Ovary (tissue), 9 donors: ENCODE data around the gene SLC50A1. TPM values are rescaled to one million over a fixed set of nuclear protein-coding genes. Genes with fewer than 3 reads are reported as not detected.
A peak's percentile ranks its signal among the peaks of the same experiment; 100 is the strongest.

Source experiments
- DNase-seq, 5 donors: peaks; one replicate each; pipeline ENCODE4 v3.0.0-alpha.2; 2019 to 2020
- H3K27ac ChIP-seq, 2 donors: fragments of 200-600 bp; one replicate each; pipeline versions ENCODE4 v1.5.1 to v1.8.0; 2019 to 2022
- H3K27me3 ChIP-seq: fragments of 200-600 bp; one replicate; pipeline ENCODE4 v1.8.0; 2022
- H3K36me3 ChIP-seq: fragments of 200-600 bp; sonication (generic); one replicate; pipeline ENCODE4 v1.5.1; 2019
- H3K4me1 ChIP-seq: one replicate; pipeline ENCODE4 v1.8.1; 2013; ENCODE audit warnings: mild to moderate bottlenecking, moderate library complexity; ENCODE audit not compliant: insufficient read depth
- H3K4me3 ChIP-seq: fragments of 200-600 bp; sonication (generic); one replicate; pipeline ENCODE4 v1.5.1; 2017
- H3K9me3 ChIP-seq, 2 donors: fragments of 200-600 bp in 1 of 2; sonication (generic) in 1 of 2; one replicate each; pipeline versions ENCODE4 v1.5.1 to v1.8.1; 2013 to 2019; ENCODE audit warnings: mild to moderate bottlenecking in 1 of 2, moderate library complexity in 1 of 2
- CTCF ChIP-seq, 3 donors: fragments of 450-650 bp in 2 of 3; fragments of 200-600 bp in 1 of 3; IDR thresholded peaks; one replicate each; pipeline versions ENCODE4 v1.5.1 to v1.8.0; 2016 to 2022; ENCODE audit warnings: antibody characterized with exemption in 3 of 3, mild to moderate bottlenecking in 1 of 3
- EP300 ChIP-seq: sonication (generic); formaldehyde crosslinking; IDR thresholded peaks from one replicate; pipeline ENCODE4 v1.6.1; 2017; ENCODE audit warnings: antibody characterized with exemption
- POLR2A ChIP-seq: fragments of 450-650 bp; IDR thresholded peaks from one replicate; pipeline ENCODE4 v1.6.1; 2017; ENCODE audit warnings: antibody characterized with exemption, mild to moderate bottlenecking, moderate library complexity
- WGBS, 3 donors: extraction: QIAGEN DNeasy Blood & Tissue Kit in 1 of 3; methylation state at CpG; one replicate each; pipeline versions ENCODE4 v1.1.5 to v1.1.7; 2013 to 2017; 5-methylcytosine and 5-hydroxymethylcytosine counted together
- intact Hi-C, 4 donors: fragments of 100-400 bp; cut with DNase I; formaldehyde crosslinking; loops; one replicate each; pipeline versions ENCODE4 v1.11.0 to v1.15.1; 2022 to 2023
- polyA plus RNA-seq, 2 donors: library from polyadenylated mRNA; stranded (reverse); fragments of 200-250 nt in 1 of 2; fragments of 350-450 nt in 1 of 2; fragmentation: Illumina TruSeq in 1 of 2; extraction: RNeasy Lipid Tissue Mini Kit (QIAGEN cat#74804) in 1 of 2; gene quantifications; one replicate each; pipeline ENCODE4 v1.2.3, GENCODE V29; 2013 to 2014
- total RNA-seq, 7 donors: library from RNA; depleted of rRNA in 2 of 7; stranded (reverse); fragments of >200 nt in 2 of 7; fragmentation: NEBNext Ultra II Directional in 3 of 7; extraction: Animal tissue kit (Norgen Biotek cat#: 25700) in 3 of 7; gene quantifications; one replicate each; pipeline versions ENCODE4 v1.1.0 to v1.2.4, GENCODE V29; 2016 to 2023
- donor health status: DM: no; HTN: no; CAD: no; lungs with moderate emphysema.
- donor health status: DM: no; HTN: no; CAD: no.
- donor health status: Bipolar disorder and iron deficiency.
- donor health status: DM: yes; HTN: yes; CAD: no.
- donor health status: DM: no; HTN: no; CAD: no.
- donor health status: DM: yes; HTN: yes; CAD: no.

The SLC50A1 gene
- total and polyA plus RNA-seq, 9 donors, result 10.8 to 50.2 (median 19.7) TPM

- WGBS, 3 donors, result 74 to 82% (median 77%) methylated on average over 6 of the region's 6 CpGs
- H3K4me1 ChIP-seq, result peaks cover 6% of the 10 kb centered on the region
- no peak for DNase-seq
- H3K27me3 ChIP-seq, result no peaks in the 10 kb centered on the region
- TF ChIP-seq EP300 (no peak), POLR2A (no peak), CTCF (IDR thresholded peaks at IDR 0.05) (no peak)
- no peak overlapping the region for H3K4me3 ChIP-seq
- H3K9me3 ChIP-seq, result no peaks in the 10 kb centered on the region
- intact Hi-C loops, result loop anchor here in 1 of 4 donors (5.0 kb wide), 1 partner anchor 35 kb away; the partner anchor contains the start of genes KRTCAP2 and TRIM46
- H3K36me3 ChIP-seq, result no peaks in the 10 kb centered on the region
- no peak overlapping the region for H3K27ac ChIP-seq
These were observed 1.7 kb downstream of the SLC50A1 start for GRCh38 chr1:155137154-155137949.

- TF ChIP-seq POLR2A (peak; percentile 67), CTCF (IDR thresholded peaks at IDR 0.05) (no peak)
- H3K4me3 ChIP-seq, result peak within 1 kb of the TSS; percentile 81
- intact Hi-C loops, result loop anchor here in 1 of 4 donors (5.0 kb wide), 1 partner anchor 32 kb away; the partner anchor contains the start of genes KRTCAP2 and TRIM46
- WGBS, 3 donors, result 0 to 1% (median 0%) methylated on average over 42 of the region's 42 CpGs
- H3K36me3 ChIP-seq, result no peaks in the 10 kb centered on the region
- peak within 1 kb of the TSS; percentile 59 to 76 for H3K27ac ChIP-seq
- DNase-seq, result peak; percentile 82 to 91 (median 88)
- H3K9me3 ChIP-seq, result no peaks in the 10 kb centered on the region
- peaks cover 6% of the 10 kb centered on the region for H3K4me1 ChIP-seq
- H3K27me3 ChIP-seq, result no peaks in the 10 kb centered on the region
These were observed 4.4 kb downstream of the SLC50A1 start, which contains the start of gene DPM3 for GRCh38 chr1:155139895-155140629. TSS of gene DPM3 (minus strand) at chr1:155140531. CDS start at chr1:155140240, 291 bp downstream.

GRCh38 chr1:155140630-155140953 lies 4.9 kb downstream of the SLC50A1 start:
- H3K9me3 ChIP-seq, result no peaks in the 10 kb centered on the region
- peak overlapping the region; percentile 81 for H3K4me3 ChIP-seq
- no peak for TF ChIP-seq CTCF (IDR thresholded peaks at IDR 0.05)
- no peak for TF ChIP-seq POLR2A
- TF ChIP-seq EP300, result no peak
- intact Hi-C loops, result no loop called here
- H3K27ac ChIP-seq, result no peak overlapping the region
- no peaks in the 10 kb centered on the region for H3K36me3 ChIP-seq
- H3K27me3 ChIP-seq, result no peaks in the 10 kb centered on the region
- DNase-seq, result no peak
- H3K4me1 ChIP-seq, result peaks cover 6% of the 10 kb centered on the region
- 5 to 8% (median 7%) methylated on average over 11 of the region's 11 CpGs for whole genome bisulfite sequencing, 3 donors

DNA sequence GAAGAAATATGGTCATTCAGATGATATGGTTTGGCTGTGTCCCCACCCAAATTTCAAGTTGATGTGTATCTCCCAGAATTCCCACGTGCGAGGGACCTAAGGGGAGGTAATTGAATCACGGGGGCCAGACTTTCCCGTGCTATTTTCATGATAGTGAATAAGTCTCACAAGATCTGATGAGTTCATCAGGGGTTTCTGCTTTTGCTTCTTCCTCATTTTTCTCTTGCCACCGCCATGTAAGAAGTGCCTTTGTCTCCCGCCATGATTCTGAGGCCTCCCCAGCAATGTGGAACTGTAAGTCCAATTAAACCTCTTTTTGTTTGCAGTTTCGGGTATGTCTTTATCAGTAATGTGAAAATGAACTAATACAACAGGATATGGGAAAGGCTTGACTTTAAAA lies 6.1 kb downstream of the SLC50A1 start:
- no peak for TF ChIP-seq POLR2A
- TF ChIP-seq EP300, result no peak
- no peak for TF ChIP-seq CTCF (IDR thresholded peaks at IDR 0.05)
- DNase-seq, result no peak
- Histone ChIP-seq H3K36me3 (no peaks in the 10 kb centered on the region), H3K4me1 (peaks cover 6% of the 10 kb centered on the region), H3K27me3 (no peaks in the 10 kb centered on the region), H3K9me3 (no peaks in the 10 kb centered on the region), H3K27ac (no peak overlapping the region), H3K4me3 (no peak overlapping the region)
- 81 to 88% (median 84%) methylated on average over 7 of the region's 7 CpGs for WGBS, 3 donors
- intact Hi-C loops, result no loop called here
